Measurements from ENCODE around the gene RMC1. TPM values are rescaled to one million over a fixed set of nuclear protein-coding genes. Genes with fewer than 3 reads are reported as not detected.

RMC1 gene
- total RNA-seq, 3 donors from 2014 or later: 22.2 to 33.0 (median 23.9) TPM

- no peaks in the 10 kb centered on the region for H3K9me3 ChIP-seq
- no peak overlapping the region for H3K27ac ChIP-seq
- H3K27me3 ChIP-seq: no peaks in the 10 kb centered on the region
- no peaks in the 10 kb centered on the region for H3K36me3 ChIP-seq
- no peak for DNase-seq (ENCODE audit: low spot score in 2 of 2)
- TF ChIP-seq CTCF (IDR thresholded peaks at IDR 0.05) (no peak), POLR2AphosphoS5 (IDR thresholded peaks at IDR 0.05) (no peak), POLR2A (IDR thresholded peaks at IDR 0.05) (no peak)
- no peak overlapping the region for H3K4me3 ChIP-seq
- intact Hi-C loops (cut with DNase I; ENCODE audit: low total_unique reads): no loop called here
- no peaks in the 10 kb centered on the region for H3K4me1 ChIP-seq
These were observed 5.2 kb upstream of the RMC1 start for GRCh38 chr18:23498117-23498516.

- TF ChIP-seq CTCF (IDR thresholded peaks at IDR 0.05) (peak; percentile 42 to 67 (median 55)), POLR2A (IDR thresholded peaks at IDR 0.05) (no peak)
- H3K36me3 ChIP-seq: no peaks in the 10 kb centered on the region
- H3K9me3 ChIP-seq: no peaks in the 10 kb centered on the region
- H3K27me3 ChIP-seq: no peaks in the 10 kb centered on the region
- H3K4me3 ChIP-seq: no peak overlapping the region
- intact Hi-C loops (cut with DNase I; ENCODE audit: low total_unique reads): no loop called here
- no peaks in the 10 kb centered on the region for H3K4me1 ChIP-seq
- DNase-seq (ENCODE audit: low spot score in 2 of 2): peak in 1 of 2 donors; percentile 47
- H3K27ac ChIP-seq: no peak overlapping the region
These were observed 4.4 kb upstream of the RMC1 start for GRCh38 chr18:23498877-23499276.

- intact Hi-C loops (cut with DNase I; ENCODE audit: low total_unique reads): no loop called here
- peaks cover 0 to 2% of the 10 kb centered on the region in 2 donors for H3K4me1 ChIP-seq
- H3K4me3 ChIP-seq: no peak overlapping the region
- H3K27me3 ChIP-seq: no peaks in the 10 kb centered on the region
- TF ChIP-seq POLR2AphosphoS5 (IDR thresholded peaks at IDR 0.05): no peak
- no peaks in the 10 kb centered on the region for H3K36me3 ChIP-seq
- no peak overlapping the region for H3K27ac ChIP-seq
- H3K9me3 ChIP-seq: no peaks in the 10 kb centered on the region
- DNase-seq (ENCODE audit: low spot score in 2 of 2): no peak
These were observed 4.0 kb upstream of the RMC1 start for GRCh38 chr18:23499291-23499781.

GRCh38 chr18:23501626-23502025 lies 1.7 kb upstream of the RMC1 start:
- TF ChIP-seq POLR2AphosphoS5 (IDR thresholded peaks at IDR 0.05) (no peak), POLR2A (IDR thresholded peaks at IDR 0.05) (no peak), CTCF (IDR thresholded peaks at IDR 0.05) (no peak)
- Histone ChIP-seq H3K27ac (no peak overlapping the region), H3K27me3 (no peaks in the 10 kb centered on the region), H3K4me3 (no peak overlapping the region), H3K9me3 (no peaks in the 10 kb centered on the region), H3K36me3 (no peaks in the 10 kb centered on the region), H3K4me1 (peaks cover 0 to 6% of the 10 kb centered on the region in 2 donors)
- intact Hi-C loops (cut with DNase I; ENCODE audit: low total_unique reads): loop anchor here (10.0 kb wide), 2 partner anchors 193 to 727 kb away; no protein-coding TSS in a partner anchor
- DNase-seq (ENCODE audit: low spot score in 2 of 2): no peak

- no peak for TF ChIP-seq POLR2AphosphoS5 (IDR thresholded peaks at IDR 0.05)
- TF ChIP-seq CTCF (IDR thresholded peaks at IDR 0.05): no peak
- TF ChIP-seq POLR2A (IDR thresholded peaks at IDR 0.05): no peak
- intact Hi-C loops (cut with DNase I; ENCODE audit: low total_unique reads): loop anchor here (10.0 kb wide), 2 partner anchors 192 to 728 kb away; no protein-coding TSS in a partner anchor
- Histone ChIP-seq H3K36me3 (no peaks in the 10 kb centered on the region), H3K27ac (peak overlapping the region; percentile 89 to 94), H3K4me1 (peaks cover 0 to 6% of the 10 kb centered on the region in 2 donors), H3K27me3 (no peaks in the 10 kb centered on the region), H3K4me3 (peak overlapping the region; percentile 82 to 97 (median 97)), H3K9me3 (no peaks in the 10 kb centered on the region)
- DNase-seq (ENCODE audit: low spot score in 2 of 2): no peak
These were observed 734 bp upstream of the RMC1 start for GRCh38 chr18:23502516-23503037.

All from breast epithelium (tissue), 4 donors.